ENCODE data around the gene JADE2.

DNA sequence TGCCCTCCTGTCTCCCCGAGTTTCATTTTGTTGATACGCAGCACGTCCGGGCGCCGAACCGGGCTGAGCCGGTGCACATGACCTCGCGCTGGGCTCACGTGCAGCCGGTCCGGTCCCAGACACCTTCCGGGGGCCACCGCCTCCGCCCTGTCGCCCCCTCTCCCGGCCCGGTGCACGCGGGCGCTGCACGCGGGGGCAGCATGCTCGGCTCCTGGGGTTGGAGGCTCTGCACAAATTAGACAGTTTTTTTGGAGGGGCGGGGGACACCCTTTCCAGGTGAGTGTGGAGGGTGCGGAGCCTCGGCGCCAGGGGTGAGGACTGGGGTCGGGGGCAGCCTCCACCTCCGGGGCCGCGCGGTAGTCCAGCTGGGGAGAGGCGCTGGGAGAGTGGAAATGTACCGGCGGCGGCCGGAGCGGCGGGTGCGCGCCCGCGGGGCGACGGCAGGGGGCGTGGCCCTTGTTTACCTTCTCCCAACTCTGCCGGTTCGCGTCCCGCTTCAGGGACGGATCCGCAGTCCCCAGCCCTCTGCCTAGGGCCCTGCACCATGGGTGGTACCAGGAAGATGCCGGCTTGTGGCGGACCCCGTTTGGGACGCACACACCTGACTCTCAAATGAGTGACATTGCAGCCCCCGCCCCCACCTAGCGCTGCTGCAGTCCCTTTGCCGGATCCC is 1.1 kb downstream of the JADE2 start:
- TF ChIP-seq CTCF (IDR thresholded peaks at IDR 0.05) (peak; percentile 44 to 53 (median 49)), POLR2A (IDR thresholded peaks at IDR 0.05) (no peak)

All from right lobe of liver (tissue), 4 donors.